A673 (cell line): Measurements from ENCODE around the gene VPS8.

Source experiments
- CTCF ChIP-seq: fragments of 300-800, 200-600 bp; sonication (generic); conservative IDR thresholded peaks from 2 replicates; pipeline ENCODE4 v1.5.1; 2017; ENCODE audit warnings: low read depth, mild to moderate bottlenecking, antibody characterized with exemption, low read length, moderate library complexity, mixed read lengths
- EZH2 ChIP-seq: fragments of 200-600 bp; sonication (generic); IDR thresholded peaks from 2 replicates; pipeline ENCODE4 v1.6.1; 2017; ENCODE audit warnings: borderline replicate concordance, low read depth, mild to moderate bottlenecking, mixed read lengths, antibody characterized with exemption, low read length; ENCODE audit not compliant: poor library complexity, severe bottlenecking

GRCh38 chr3:184776916-184777315, 35.0 kb upstream of the VPS8 start:
- TF ChIP-seq CTCF (no peak), EZH2 (no peak)
